HG03196 (cell line): ENCODE results near the gene EPN2.

ENCODE experiments used
- ATAC-seq: cut with Tn5 transposase; IDR thresholded peaks from one replicate; pipeline ENCODE4 v1.9.1; 2021; ENCODE audit not compliant: unreplicated experiment

EPN2 gene

DNA sequence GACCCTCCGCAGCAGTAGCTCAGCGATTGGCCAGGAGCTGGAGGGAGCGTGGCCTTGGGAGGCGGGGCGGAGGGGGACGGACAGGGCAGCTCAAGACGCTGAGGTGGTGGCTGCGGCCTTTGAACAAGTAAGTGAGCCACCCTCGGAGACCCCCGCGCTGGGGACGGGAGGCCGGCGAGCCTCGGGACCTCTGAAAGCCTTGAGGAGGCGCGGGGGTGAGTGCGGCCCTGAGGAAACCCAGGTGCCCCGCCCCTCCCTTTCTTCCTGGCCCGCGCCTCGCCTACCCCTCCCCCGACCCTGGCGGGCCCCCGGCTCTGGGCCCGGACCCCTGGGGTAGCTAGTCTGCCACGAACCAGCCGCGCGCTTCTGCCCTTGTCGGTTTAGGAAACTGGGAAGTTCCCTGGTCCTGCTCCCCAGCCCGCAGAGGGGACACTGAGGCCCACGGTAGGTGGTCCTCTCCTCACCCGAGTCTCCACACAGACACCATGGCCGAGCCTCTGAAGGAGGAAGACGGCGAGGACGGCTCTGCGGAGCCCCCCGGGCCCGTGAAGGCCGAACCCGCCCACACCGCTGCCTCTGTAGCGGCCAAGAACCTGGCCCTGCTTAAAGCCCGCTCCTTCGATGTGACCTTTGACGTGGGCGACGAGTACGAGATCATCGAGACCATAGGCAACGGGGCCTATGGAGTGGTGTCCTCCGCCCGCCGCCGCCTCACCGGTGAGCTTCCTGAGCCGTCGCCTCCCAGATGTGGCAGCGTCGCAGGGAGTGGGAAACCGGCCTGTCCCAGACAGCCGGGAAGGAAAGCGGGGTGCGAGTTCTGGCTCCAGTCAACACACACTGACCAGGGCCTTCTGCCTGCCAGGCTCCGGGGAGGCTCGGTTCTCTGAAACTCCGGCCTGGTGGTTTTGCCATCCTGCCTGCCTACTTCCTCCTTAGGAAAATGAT lies 141.5 kb downstream of the EPN2 start, which contains the start of gene MAPK7:
Gene MAPK7, plus strand, starts transcription at position 83 of the 945 bp plus-strand sequence. Its CDS starts 403 bp downstream, at position 486.
- ATAC-seq = no peak

GRCh38 chr17:19379361-19380065 lies 142.3 kb downstream of the EPN2 start:
- no peak for ATAC-seq

DNA sequence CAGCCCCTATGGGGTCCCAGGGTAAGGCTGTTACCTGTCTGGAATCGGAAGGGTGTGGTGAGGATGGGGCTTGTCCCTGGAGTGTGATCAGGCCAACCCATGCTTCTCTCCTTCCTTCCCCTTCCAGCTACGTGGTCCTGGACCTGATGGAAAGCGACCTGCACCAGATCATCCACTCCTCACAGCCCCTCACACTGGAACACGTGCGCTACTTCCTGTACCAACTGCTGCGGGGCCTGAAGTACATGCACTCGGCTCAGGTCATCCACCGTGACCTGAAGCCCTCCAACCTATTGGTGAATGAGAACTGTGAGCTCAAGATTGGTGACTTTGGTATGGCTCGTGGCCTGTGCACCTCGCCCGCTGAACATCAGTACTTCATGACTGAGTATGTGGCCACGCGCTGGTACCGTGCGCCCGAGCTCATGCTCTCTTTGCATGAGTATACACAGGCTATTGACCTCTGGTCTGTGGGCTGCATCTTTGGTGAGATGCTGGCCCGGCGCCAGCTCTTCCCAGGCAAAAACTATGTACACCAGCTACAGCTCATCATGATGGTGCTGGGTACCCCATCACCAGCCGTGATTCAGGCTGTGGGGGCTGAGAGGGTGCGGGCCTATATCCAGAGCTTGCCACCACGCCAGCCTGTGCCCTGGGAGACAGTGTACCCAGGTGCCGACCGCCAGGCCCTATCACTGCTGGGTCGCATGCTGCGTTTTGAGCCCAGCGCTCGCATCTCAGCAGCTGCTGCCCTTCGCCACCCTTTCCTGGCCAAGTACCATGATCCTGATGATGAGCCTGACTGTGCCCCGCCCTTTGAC lies 143.5 kb downstream of the EPN2 start:
- no peak for ATAC-seq

- no peak for ATAC-seq
Observed at GRCh38 chr17:19381361-19381740, 144.2 kb downstream of the EPN2 start.

- no peak for ATAC-seq
Observed at GRCh38 chr17:19381741-19382444, 144.7 kb downstream of the EPN2 start.

DNA sequence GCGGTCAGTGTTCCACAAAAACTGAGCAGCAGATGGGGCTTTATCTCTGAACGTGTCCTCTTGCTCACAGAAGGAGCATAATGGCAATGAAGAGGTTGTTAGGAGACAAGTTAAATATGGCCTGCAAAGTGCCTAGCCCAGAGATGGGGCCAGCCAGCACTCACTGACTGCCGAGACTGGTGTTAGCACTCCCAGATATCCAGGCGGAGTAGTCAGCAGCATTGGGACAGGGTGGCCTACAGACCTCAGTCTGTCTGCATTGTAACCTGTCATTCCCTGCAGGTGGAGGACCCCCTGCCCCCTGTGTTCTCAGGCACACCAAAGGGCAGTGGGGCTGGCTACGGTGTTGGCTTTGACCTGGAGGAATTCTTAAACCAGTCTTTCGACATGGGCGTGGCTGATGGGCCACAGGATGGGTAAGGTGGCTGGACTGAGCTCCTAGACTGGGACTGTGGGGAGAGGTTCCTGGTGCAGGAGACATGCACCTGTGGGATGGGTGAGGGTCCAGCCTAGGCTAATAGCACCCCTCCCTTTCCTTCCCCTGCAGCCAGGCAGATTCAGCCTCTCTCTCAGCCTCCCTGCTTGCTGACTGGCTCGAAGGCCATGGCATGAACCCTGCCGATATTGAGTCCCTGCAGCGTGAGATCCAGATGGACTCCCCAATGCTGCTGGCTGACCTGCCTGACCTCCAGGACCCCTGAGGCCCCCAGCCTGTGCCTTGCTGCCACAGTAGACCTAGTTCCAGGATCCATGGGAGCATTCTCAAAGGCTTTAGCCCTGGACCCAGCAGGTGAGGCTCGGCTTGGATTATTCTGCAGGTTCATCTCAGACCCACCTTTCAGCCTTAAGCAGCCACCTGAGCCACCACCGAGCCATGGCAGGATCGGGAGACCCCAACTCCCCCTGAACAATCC lies 145.6 kb downstream of the EPN2 start:
- no peak for ATAC-seq

- ATAC-seq = no peak
Observed at GRCh38 chr17:19383681-19384470, 146.7 kb downstream of the EPN2 start.

DNA sequence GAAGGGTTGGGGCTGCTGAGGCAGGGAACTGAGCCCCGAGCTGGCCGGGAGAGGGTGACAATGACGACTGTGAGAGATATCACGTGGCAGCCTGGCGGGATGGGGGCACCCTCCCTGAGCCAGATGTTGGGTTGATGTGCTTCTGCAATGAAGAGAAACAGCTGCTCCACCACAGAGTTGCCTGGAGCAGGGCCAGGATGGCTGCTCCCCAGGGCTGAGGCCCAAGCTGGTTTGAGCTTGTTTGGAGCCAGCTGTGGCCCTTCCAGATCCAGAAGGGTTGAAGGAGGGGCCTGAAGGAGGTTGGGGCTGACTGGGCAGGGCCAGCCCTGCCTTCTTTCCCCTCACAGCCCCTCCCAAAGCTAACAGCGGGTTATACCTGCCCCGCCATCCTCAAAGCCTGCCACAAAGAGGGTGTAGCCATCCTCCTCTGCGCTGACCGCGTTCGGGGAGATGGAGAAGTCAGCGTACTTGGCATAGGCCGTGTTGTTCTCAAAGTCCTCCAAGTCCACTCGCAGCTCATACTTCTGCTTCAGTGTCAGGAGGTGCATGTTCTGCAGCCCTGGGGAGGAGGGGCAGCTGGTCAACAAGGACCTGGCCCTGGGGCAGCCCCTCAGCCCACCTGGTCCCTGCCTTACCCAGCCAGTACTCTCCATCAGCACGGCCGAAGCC lies 147.7 kb downstream of the EPN2 start:
- ATAC-seq = no peak

DNA sequence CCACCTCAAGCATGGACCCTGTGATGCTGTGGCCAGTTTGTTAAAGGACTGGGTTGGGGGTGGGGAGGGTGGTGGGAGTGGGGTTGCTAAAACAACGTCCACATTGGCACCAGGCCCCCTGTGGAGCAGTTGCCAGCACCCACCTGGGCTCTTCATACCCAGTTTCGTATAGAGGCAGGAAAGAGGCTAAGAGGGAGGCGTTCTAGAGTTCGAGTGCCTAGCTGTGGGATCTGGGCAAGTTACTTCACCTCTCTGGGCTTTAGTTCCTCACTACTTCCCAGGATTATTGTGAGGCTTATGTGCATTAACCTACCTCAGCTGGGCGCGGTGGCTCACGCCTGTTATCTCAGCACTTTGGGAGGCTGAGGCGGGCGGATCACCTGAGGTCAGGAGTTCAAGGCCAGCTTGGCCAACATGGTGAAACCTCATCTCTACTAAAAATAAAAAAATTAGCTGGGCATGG lies 148.4 kb downstream of the EPN2 start:
- no peak for ATAC-seq
